Measurements from ENCODE around the gene LMTK3.

The LMTK3 gene

GRCh38 chr19:48465215-48465614 is 46.4 kb downstream of the LMTK3 start:
- Histone ChIP-seq H3K9me3 (ENCODE audit: insufficient read depth, low read depth, low read length) (no peaks in the 10 kb centered on the region), H3K4me3 (ENCODE audit: low read length) (no peak overlapping the region), H3K27ac (ENCODE audit: low read depth, low read length) (no peak overlapping the region), H3K9ac (ENCODE audit: low read depth, low read length) (no peak overlapping the region), H3K4me1 (ENCODE audit: insufficient read depth, low read length) (no peaks in the 10 kb centered on the region), H3K36me3 (ENCODE audit: insufficient read depth, low read length) (0 out of 2 replicates have a peak, but pooled peaks cover 2% of the 10 kb centered on the region), H3K27me3 (ENCODE audit: insufficient read depth, low read length) (no peaks in the 10 kb centered on the region)
- 82% methylated on average over 1 of the region's 1 CpG for WGBS

- Histone ChIP-seq H3K36me3 (ENCODE audit: insufficient read depth, low read length) (peaks cover 13% of the 10 kb centered on the region), H3K4me3 (ENCODE audit: low read length) (no peak overlapping the region), H3K9ac (ENCODE audit: low read depth, low read length) (no peak overlapping the region), H3K9me3 (ENCODE audit: insufficient read depth, low read depth, low read length) (no peaks in the 10 kb centered on the region), H3K27me3 (ENCODE audit: insufficient read depth, low read length) (no peaks in the 10 kb centered on the region), H3K4me1 (ENCODE audit: insufficient read depth, low read length) (no peaks in the 10 kb centered on the region), H3K27ac (ENCODE audit: low read depth, low read length) (no peak overlapping the region)
- WGBS: 90% methylated on average over 62 of the region's 62 CpGs
These were observed 49.5 kb downstream of the LMTK3 start for GRCh38 chr19:48461982-48462655.

GRCh38 chr19:48461651-48461981 is 50.0 kb downstream of the LMTK3 start:
- no peaks in the 10 kb centered on the region for H3K9me3 ChIP-seq (ENCODE audit: insufficient read depth, low read depth, low read length)
- no peak overlapping the region for H3K27ac ChIP-seq (ENCODE audit: low read depth, low read length)
- H3K9ac ChIP-seq (ENCODE audit: low read depth, low read length): no peak overlapping the region
- no peaks in the 10 kb centered on the region for H3K27me3 ChIP-seq (ENCODE audit: insufficient read depth, low read length)
- H3K36me3 ChIP-seq (ENCODE audit: insufficient read depth, low read length): peaks cover 18% of the 10 kb centered on the region
- no peaks in the 10 kb centered on the region for H3K4me1 ChIP-seq (ENCODE audit: insufficient read depth, low read length)
- H3K4me3 ChIP-seq (ENCODE audit: low read length): no peak overlapping the region
- 96% methylated on average over 36 of the region's 36 CpGs for WGBS

GRCh38 chr19:48458016-48458415 is 53.6 kb downstream of the LMTK3 start:
- H3K4me3 ChIP-seq (ENCODE audit: low read length): no peak overlapping the region
- peaks cover 49% of the 10 kb centered on the region for H3K36me3 ChIP-seq (ENCODE audit: insufficient read depth, low read length)
- WGBS: 90% methylated on average over 2 of the region's 2 CpGs
- no peak overlapping the region for H3K9ac ChIP-seq (ENCODE audit: low read depth, low read length)
- no peaks in the 10 kb centered on the region for H3K4me1 ChIP-seq (ENCODE audit: insufficient read depth, low read length)
- H3K27ac ChIP-seq (ENCODE audit: low read depth, low read length): no peak overlapping the region
- no peaks in the 10 kb centered on the region for H3K9me3 ChIP-seq (ENCODE audit: insufficient read depth, low read depth, low read length)
- H3K27me3 ChIP-seq (ENCODE audit: insufficient read depth, low read length): no peaks in the 10 kb centered on the region

GRCh38 chr19:48456864-48457263 is 54.8 kb downstream of the LMTK3 start:
- Histone ChIP-seq H3K9ac (ENCODE audit: low read depth, low read length) (no peak overlapping the region), H3K9me3 (ENCODE audit: insufficient read depth, low read depth, low read length) (no peaks in the 10 kb centered on the region), H3K27me3 (ENCODE audit: insufficient read depth, low read length) (no peaks in the 10 kb centered on the region), H3K36me3 (ENCODE audit: insufficient read depth, low read length) (peaks cover 58% of the 10 kb centered on the region), H3K4me3 (ENCODE audit: low read length) (no peak overlapping the region), H3K4me1 (ENCODE audit: insufficient read depth, low read length) (no peaks in the 10 kb centered on the region), H3K27ac (ENCODE audit: low read depth, low read length) (no peak overlapping the region)
- WGBS: 99% methylated on average over 4 of the region's 4 CpGs

GRCh38 chr19:48455908-48456562 is 55.6 kb downstream of the LMTK3 start:
- Histone ChIP-seq H3K27ac (ENCODE audit: low read depth, low read length) (no peak overlapping the region), H3K9me3 (ENCODE audit: insufficient read depth, low read depth, low read length) (no peaks in the 10 kb centered on the region), H3K4me1 (ENCODE audit: insufficient read depth, low read length) (no peaks in the 10 kb centered on the region), H3K36me3 (ENCODE audit: insufficient read depth, low read length) (peaks cover 66% of the 10 kb centered on the region), H3K4me3 (ENCODE audit: low read length) (no peak overlapping the region), H3K27me3 (ENCODE audit: insufficient read depth, low read length) (no peaks in the 10 kb centered on the region), H3K9ac (ENCODE audit: low read depth, low read length) (no peak overlapping the region)
- 93% methylated on average over 11 of the region's 11 CpGs for WGBS

GRCh38 chr19:48455171-48455907 is 56.3 kb downstream of the LMTK3 start, which contains the start of gene KCNJ14:
TSS of gene KCNJ14 (plus strand) at chr19:48455574. CDS start at chr19:48461725, 6,151 bp downstream.
- H3K36me3 ChIP-seq (ENCODE audit: insufficient read depth, low read length): peaks cover 71% of the 10 kb centered on the region
- no peaks in the 10 kb centered on the region for H3K9me3 ChIP-seq (ENCODE audit: insufficient read depth, low read depth, low read length)
- no peak within 1 kb of the TSS for H3K27ac ChIP-seq (ENCODE audit: low read depth, low read length)
- no peak within 1 kb of the TSS for H3K4me3 ChIP-seq (ENCODE audit: low read length)
- no peaks in the 10 kb centered on the region for H3K27me3 ChIP-seq (ENCODE audit: insufficient read depth, low read length)
- H3K9ac ChIP-seq (ENCODE audit: low read depth, low read length): no peak within 1 kb of the TSS
- 92% methylated on average over 16 of the region's 16 CpGs for WGBS
- no peaks in the 10 kb centered on the region for H3K4me1 ChIP-seq (ENCODE audit: insufficient read depth, low read length)

- H3K9me3 ChIP-seq (ENCODE audit: insufficient read depth, low read depth, low read length): no peaks in the 10 kb centered on the region
- 95% methylated on average over 22 of the region's 22 CpGs for WGBS
- no peak overlapping the region for H3K27ac ChIP-seq (ENCODE audit: low read depth, low read length)
- no peaks in the 10 kb centered on the region for H3K27me3 ChIP-seq (ENCODE audit: insufficient read depth, low read length)
- H3K4me1 ChIP-seq (ENCODE audit: insufficient read depth, low read length): no peaks in the 10 kb centered on the region
- no peak overlapping the region for H3K9ac ChIP-seq (ENCODE audit: low read depth, low read length)
- no peak overlapping the region for H3K4me3 ChIP-seq (ENCODE audit: low read length)
- H3K36me3 ChIP-seq (ENCODE audit: insufficient read depth, low read length): peaks cover 79% of the 10 kb centered on the region
These were observed 57.4 kb downstream of the LMTK3 start for GRCh38 chr19:48454150-48454730.

- Histone ChIP-seq H3K4me3 (ENCODE audit: low read length) (no peak overlapping the region), H3K9ac (ENCODE audit: low read depth, low read length) (no peak overlapping the region), H3K27ac (ENCODE audit: low read depth, low read length) (no peak overlapping the region), H3K27me3 (ENCODE audit: insufficient read depth, low read length) (no peaks in the 10 kb centered on the region), H3K9me3 (ENCODE audit: insufficient read depth, low read depth, low read length) (no peaks in the 10 kb centered on the region), H3K4me1 (ENCODE audit: insufficient read depth, low read length) (no peaks in the 10 kb centered on the region), H3K36me3 (ENCODE audit: insufficient read depth, low read length) (peaks cover 91% of the 10 kb centered on the region)
- WGBS: 95% methylated on average over 33 of the region's 33 CpGs
These were observed 59.1 kb downstream of the LMTK3 start for GRCh38 chr19:48452289-48453190.

- no peaks in the 10 kb centered on the region for H3K4me1 ChIP-seq (ENCODE audit: insufficient read depth, low read length)
- H3K27me3 ChIP-seq (ENCODE audit: insufficient read depth, low read length): no peaks in the 10 kb centered on the region
- H3K4me3 ChIP-seq (ENCODE audit: low read length): no peak overlapping the region
- H3K36me3 ChIP-seq (ENCODE audit: insufficient read depth, low read length): peaks cover 88% of the 10 kb centered on the region
- H3K9ac ChIP-seq (ENCODE audit: low read depth, low read length): no peak overlapping the region
- no peaks in the 10 kb centered on the region for H3K9me3 ChIP-seq (ENCODE audit: insufficient read depth, low read depth, low read length)
- WGBS: 96% methylated on average over 12 of the region's 12 CpGs
- no peak overlapping the region for H3K27ac ChIP-seq (ENCODE audit: low read depth, low read length)
These were observed 60.0 kb downstream of the LMTK3 start for GRCh38 chr19:48451624-48452023.

Measured in HUES64 (cell line).